Tibial nerve (tissue), 4 donors: Measurements from ENCODE around the gene TULP4. TPM values are rescaled to one million over a fixed set of nuclear protein-coding genes. Genes with fewer than 3 reads are reported as not detected.

Experiments
- DNase-seq, 2 donors: peaks; one replicate each; pipeline ENCODE4 v3.0.0-alpha.2; 2019; ENCODE audit warnings: low spot score in 2 of 2
- H3K27ac ChIP-seq, 4 donors: fragments of 200-600 bp; sonication (generic) in 3 of 4; one replicate each; pipeline ENCODE4 v1.5.1; 2017 to 2019; ENCODE audit warnings: mild to moderate bottlenecking in 1 of 4
- H3K27me3 ChIP-seq, 2 donors: fragments of 200-600 bp; sonication (generic) in 1 of 2; one replicate each; pipeline versions ENCODE4 v1.5.1 to v1.6.0; 2017 to 2019
- H3K36me3 ChIP-seq, 3 donors: fragments of 200-600 bp; sonication (generic); one replicate each; pipeline ENCODE4 v1.5.1; 2018 to 2019
- H3K4me1 ChIP-seq, 4 donors: fragments of 200-600 bp; sonication (generic) in 3 of 4; one replicate each; pipeline ENCODE4 v1.5.1; 2017 to 2019
- H3K4me3 ChIP-seq, 4 donors: fragments of 200-600 bp; sonication (generic) in 3 of 4; one replicate each; pipeline ENCODE4 v1.5.1; 2017 to 2019; ENCODE audit warnings: mild to moderate bottlenecking in 1 of 4, moderate library complexity in 1 of 4
- H3K9me3 ChIP-seq, 4 donors: fragments of 200-600 bp; sonication (generic) in 3 of 4; one replicate each; pipeline ENCODE4 v1.5.1; 2017 to 2019
- CTCF ChIP-seq, 5 experiments: fragments of 200-600 bp in 3 of 5; fragments of 450-650 bp in 2 of 5; sonication (generic) in 3 of 5; IDR thresholded peaks; one replicate each; pipeline ENCODE4 v1.5.1; 2016 to 2019; ENCODE audit warnings: antibody characterized with exemption in 5 of 5, mild to moderate bottlenecking in 3 of 5, moderate library complexity in 2 of 5
- EP300 ChIP-seq, 2 donors: sonication (generic); formaldehyde crosslinking; IDR thresholded peaks; one replicate each; pipeline ENCODE4 v1.6.1; 2017; ENCODE audit warnings: antibody characterized with exemption in 2 of 2, mild to moderate bottlenecking in 1 of 2
- POLR2A ChIP-seq, 2 donors: fragments of 450-650 bp; IDR thresholded peaks; one replicate each; pipeline ENCODE4 v1.6.1; 2017; ENCODE audit warnings: antibody characterized with exemption in 2 of 2, mild to moderate bottlenecking in 2 of 2, moderate library complexity in 2 of 2
- WGBS, 2 donors: methylation state at CpG; one replicate each; pipeline ENCODE4 v1.1.5; 2018; 5-methylcytosine and 5-hydroxymethylcytosine counted together
- total RNA-seq, 4 donors: library from RNA; depleted of rRNA; stranded (reverse); fragments of >200 nt; gene quantifications; one replicate each; pipeline ENCODE4 v1.1.0, GENCODE V29; 2016

The TULP4 gene
- total RNA-seq, 4 donors from 2014 or later, result 91.2 to 109 (median 101) TPM

- TF ChIP-seq CTCF (IDR thresholded peaks at IDR 0.05), result no peak
- TF ChIP-seq EP300 (IDR thresholded peaks at IDR 0.05), result no peak
- no peak for TF ChIP-seq POLR2A (IDR thresholded peaks at IDR 0.05)
- no peak for DNase-seq
- Histone ChIP-seq H3K27me3 (no peaks in the 10 kb centered on the region), H3K4me1 (no peaks in the 10 kb centered on the region), H3K9me3 (no peaks in the 10 kb centered on the region), H3K4me3 (no peak overlapping the region), H3K27ac (no peak overlapping the region), H3K36me3 (peaks cover 0 to 80% (median 4%) of the 10 kb centered on the region in 3 donors)
- WGBS, 2 donors, result 90 to 93% methylated on average over 6 to 7 of the region's 7 CpGs
Observed at GRCh38 chr6:158503222-158503621, 191.0 kb downstream of the TULP4 start.

GRCh38 chr6:158503846-158504245 is 191.6 kb downstream of the TULP4 start:
- H3K36me3 ChIP-seq, result peaks cover 0 to 74% (median 2%) of the 10 kb centered on the region in 3 donors
- TF ChIP-seq EP300 (IDR thresholded peaks at IDR 0.05) (no peak), POLR2A (IDR thresholded peaks at IDR 0.05) (no peak), CTCF (IDR thresholded peaks at IDR 0.05) (no peak)
- WGBS, 2 donors, result 93 to 95% methylated on average over 25 of the region's 25 CpGs

GRCh38 chr6:158505194-158505593 is 192.9 kb downstream of the TULP4 start:
- DNase-seq, result no peak
- WGBS, 2 donors, result 87 to 94% methylated on average over 13 of the region's 13 CpGs

More at GRCh38 chr6:158503846-158504245, 191.6 kb downstream of the TULP4 start:
- Histone ChIP-seq H3K4me3 (no peak overlapping the region), H3K27me3 (no peaks in the 10 kb centered on the region), H3K27ac (no peak overlapping the region), H3K4me1 (no peaks in the 10 kb centered on the region), H3K9me3 (no peaks in the 10 kb centered on the region)
- DNase-seq, result no peak

GRCh38 chr6:158506601-158507000 is 194.3 kb downstream of the TULP4 start:
- WGBS, 2 donors, result 58 to 76% methylated on average over 10 of the region's 10 CpGs
- Histone ChIP-seq H3K36me3 (peaks cover 0 to 51% (median 0%) of the 10 kb centered on the region in 3 donors), H3K9me3 (no peaks in the 10 kb centered on the region), H3K4me1 (no peaks in the 10 kb centered on the region), H3K27me3 (no peaks in the 10 kb centered on the region), H3K4me3 (no peak overlapping the region), H3K27ac (no peak overlapping the region)
- no peak for TF ChIP-seq CTCF (IDR thresholded peaks at IDR 0.05)
- TF ChIP-seq EP300 (IDR thresholded peaks at IDR 0.05), result no peak
- no peak for TF ChIP-seq POLR2A (IDR thresholded peaks at IDR 0.05)
- no peak for DNase-seq

More at GRCh38 chr6:158505194-158505593, 192.9 kb downstream of the TULP4 start:
- no peaks in the 10 kb centered on the region for H3K27me3 ChIP-seq
- H3K9me3 ChIP-seq, result no peaks in the 10 kb centered on the region
- H3K27ac ChIP-seq, result no peak overlapping the region
- H3K4me3 ChIP-seq, result no peak overlapping the region
- H3K36me3 ChIP-seq, result peaks cover 0 to 65% (median 0%) of the 10 kb centered on the region in 3 donors
- no peak for TF ChIP-seq CTCF (IDR thresholded peaks at IDR 0.05)
- TF ChIP-seq EP300 (IDR thresholded peaks at IDR 0.05), result no peak
- no peak for TF ChIP-seq POLR2A (IDR thresholded peaks at IDR 0.05)
- no peaks in the 10 kb centered on the region for H3K4me1 ChIP-seq

GRCh38 chr6:158507174-158507573 is 194.9 kb downstream of the TULP4 start:
- Histone ChIP-seq H3K9me3 (no peaks in the 10 kb centered on the region), H3K4me1 (no peaks in the 10 kb centered on the region), H3K27me3 (no peaks in the 10 kb centered on the region), H3K4me3 (no peak overlapping the region), H3K27ac (no peak overlapping the region), H3K36me3 (peaks cover 0 to 45% (median 0%) of the 10 kb centered on the region in 3 donors)
- DNase-seq, result no peak
- 84 to 92% methylated on average over 7 of the region's 7 CpGs for WGBS, 2 donors
- TF ChIP-seq CTCF (IDR thresholded peaks at IDR 0.05) (no peak), EP300 (IDR thresholded peaks at IDR 0.05) (no peak), POLR2A (IDR thresholded peaks at IDR 0.05) (no peak)
